Endothelial cell of hepatic sinusoid (primary cell): Measurements from ENCODE around the gene MRPL58.
"Not testable (repeated sequence)": the region's sequence is repeated elsewhere in the genome, so short reads cannot be mapped to it uniquely, and the experiment has no call there.

Source experiments
- in situ Hi-C: cut with HindIII; loops from 2 replicates; pipeline ENCODE4 v1.10.0; 2017; ENCODE audit warnings: low sequenced_read_pairs

The MRPL58 gene

DNA sequence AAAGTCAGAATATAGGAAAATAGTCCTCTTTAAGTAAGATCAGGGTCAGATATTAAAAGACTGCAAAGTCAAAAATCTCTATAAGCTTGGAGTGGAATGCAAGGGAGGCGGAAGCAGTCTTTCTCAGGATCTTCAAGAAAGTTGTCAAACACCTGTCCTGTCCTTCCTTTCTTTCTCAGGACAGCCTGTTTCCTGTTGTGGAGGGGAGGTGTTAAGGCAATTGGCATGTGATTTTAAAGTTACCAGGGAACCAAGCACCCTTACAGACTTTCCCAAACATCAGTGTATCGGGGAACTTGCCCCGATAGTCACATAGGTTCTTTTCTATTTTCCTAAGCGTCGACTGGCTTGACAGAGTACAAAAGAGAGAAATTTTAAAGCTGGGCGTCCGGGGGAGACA lies 32.2 kb downstream of the MRPL58 start:
- in situ Hi-C loops, result loop anchor here (5.0 kb wide), 1 partner anchor 93 kb away; no protein-coding TSS in a partner anchor

DNA sequence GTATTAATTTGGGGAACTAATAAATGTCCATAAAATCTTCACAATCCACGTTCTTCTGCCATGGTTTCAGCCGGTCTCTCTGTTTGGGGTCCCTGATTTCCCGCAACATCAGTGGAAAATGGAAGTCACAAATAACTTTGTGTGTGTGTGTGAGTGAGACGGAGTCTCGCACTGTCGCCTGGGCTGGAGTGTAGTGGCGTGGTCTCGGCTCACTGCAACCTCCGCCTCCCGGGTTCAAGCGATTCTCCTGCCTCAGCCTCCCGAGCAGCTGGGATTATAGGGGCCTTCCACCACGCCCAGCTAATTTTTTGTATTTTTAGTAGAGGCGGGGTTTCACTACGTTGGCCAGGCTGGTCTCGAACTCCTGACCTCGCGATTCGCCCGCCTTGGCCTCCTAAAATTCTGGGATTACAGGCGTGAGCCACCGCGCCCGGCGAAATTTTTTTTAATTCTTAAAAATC lies 33.5 kb downstream of the MRPL58 start:
- in situ Hi-C loops, result not testable (repeated sequence)

DNA sequence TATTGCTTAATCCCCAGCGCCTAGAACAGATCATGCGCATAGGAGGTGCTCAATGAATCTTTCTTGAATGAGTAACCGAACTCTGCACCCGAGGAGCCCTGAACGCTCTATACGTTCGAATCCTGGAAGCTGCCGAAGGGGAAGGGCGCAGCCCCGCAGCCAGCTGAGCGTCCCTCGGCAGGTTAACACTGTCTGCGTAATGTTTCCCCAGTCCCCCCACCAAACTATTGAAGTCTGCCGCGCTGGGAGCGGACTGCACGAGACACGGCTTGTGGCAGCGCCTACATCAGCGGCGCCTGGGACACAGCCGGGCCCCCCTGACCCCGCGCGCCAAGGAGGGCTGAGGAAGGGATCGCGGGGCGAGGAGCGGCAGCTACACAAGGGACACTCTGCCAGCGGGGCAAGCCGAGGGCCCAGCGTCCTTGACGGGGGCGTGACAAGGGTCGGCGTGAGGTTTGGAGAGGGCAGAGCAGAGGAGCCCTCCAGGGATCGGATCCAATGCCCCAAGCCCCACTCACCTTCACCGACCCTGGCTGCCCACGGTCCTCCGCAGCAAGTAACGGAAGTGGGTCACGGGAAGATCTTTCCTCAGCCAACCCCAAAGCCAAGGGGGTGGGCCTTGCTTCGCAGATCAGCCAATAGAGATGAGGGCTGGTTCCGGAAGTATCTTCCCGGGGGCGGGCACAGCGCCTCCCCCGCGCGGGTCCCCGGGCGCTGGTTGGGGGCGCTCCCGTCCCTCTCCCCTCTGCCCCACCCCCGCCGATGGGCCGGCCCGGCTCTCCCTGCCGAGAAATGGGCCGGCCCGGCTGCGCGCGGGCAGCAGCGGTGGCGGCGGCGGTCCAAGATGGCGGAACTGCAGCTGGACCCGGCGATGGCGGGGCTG lies 34.2 kb downstream of the MRPL58 start, which contains the start of the genes ATP5PD and KCTD2:
ATP5PD (minus strand) TSS at position 563 of the 883 bp plus-strand sequence. CDS start 4,319 bp downstream, outside the sequence.
KCTD2 (plus strand) TSS at position 819 of the 883 bp plus-strand sequence; CDS start at position 845, 26 bp downstream.
- in situ Hi-C loops, result no loop called here

DNA sequence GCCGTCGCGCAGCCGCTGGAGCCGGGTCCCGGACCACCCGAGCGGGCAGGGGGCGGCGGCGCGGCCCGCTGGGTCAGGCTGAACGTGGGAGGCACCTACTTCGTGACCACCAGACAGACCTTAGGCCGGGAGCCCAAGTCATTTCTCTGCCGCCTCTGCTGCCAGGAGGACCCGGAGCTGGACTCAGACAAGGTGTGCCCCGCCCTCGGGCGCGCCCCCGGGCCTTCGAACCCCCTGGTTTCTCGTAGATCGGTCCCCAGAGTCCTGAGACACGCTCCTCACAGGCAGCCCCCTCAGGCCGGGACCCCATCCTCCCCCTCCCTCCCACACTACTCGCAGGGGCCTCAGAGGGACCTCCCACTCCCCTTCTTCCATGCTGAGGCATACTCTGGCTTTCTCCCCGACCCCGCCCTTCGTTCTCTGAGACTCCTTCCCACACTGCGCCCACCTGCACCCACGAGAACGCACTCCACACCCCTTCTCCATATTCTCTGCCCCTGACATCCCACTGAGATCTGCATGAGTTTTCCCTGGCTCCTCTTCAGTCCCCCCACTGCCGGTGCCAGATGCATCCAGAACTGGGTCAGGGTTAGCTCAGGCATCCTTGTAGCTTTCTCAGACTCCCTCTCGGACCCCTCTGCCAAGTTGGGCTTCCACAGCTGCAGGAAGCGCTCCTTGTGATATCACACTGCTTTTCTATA lies 35.1 kb downstream of the MRPL58 start:
- in situ Hi-C loops, result no loop called here

DNA sequence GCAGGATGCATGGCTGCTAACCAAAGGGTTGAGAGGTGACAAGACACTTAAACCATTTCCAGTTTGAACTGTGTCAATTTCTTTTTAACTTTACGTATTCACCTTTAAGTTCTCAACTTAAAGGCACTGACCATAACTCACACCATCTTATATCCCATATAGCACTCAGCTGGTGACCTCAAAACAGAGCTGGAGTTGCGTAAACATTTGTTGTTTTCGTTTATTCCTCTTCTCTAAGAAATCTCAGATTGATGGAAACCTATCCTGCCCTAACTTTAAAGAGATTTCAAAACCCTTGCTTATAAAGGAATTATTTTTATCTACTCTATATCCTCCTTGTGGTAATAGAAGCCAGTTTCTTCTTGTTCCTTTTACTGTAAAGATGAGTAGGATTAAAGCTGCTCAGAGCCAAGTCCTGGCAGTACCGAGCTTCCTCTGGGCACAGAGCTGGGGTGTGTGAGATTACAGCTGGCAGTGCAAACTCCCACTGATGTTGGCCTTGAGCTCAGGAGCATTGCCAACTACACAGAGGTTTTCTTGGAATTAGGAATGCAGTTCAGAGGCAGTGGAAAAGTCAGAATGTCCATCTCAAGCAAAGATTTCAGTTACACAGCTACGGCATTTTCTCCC lies 35.9 kb downstream of the MRPL58 start:
- in situ Hi-C loops, result no loop called here

DNA sequence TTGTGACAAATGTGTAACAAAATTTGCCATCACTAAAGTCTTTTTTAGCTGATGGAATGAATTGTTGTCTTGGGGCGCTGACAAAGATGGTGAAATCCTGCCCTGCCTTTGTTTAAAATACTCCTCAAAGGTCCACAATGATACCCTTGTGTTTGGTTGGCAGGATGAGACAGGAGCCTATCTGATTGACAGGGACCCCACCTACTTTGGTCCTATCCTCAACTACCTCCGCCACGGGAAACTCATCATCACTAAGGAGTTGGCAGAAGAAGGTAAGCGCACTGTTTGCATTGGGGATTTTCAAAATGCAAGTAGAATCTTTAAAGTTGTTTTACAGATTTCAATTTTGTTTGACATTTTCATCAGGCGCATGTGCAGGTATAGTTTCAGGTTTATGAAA lies 36.6 kb downstream of the MRPL58 start:
- in situ Hi-C loops, result no loop called here

DNA sequence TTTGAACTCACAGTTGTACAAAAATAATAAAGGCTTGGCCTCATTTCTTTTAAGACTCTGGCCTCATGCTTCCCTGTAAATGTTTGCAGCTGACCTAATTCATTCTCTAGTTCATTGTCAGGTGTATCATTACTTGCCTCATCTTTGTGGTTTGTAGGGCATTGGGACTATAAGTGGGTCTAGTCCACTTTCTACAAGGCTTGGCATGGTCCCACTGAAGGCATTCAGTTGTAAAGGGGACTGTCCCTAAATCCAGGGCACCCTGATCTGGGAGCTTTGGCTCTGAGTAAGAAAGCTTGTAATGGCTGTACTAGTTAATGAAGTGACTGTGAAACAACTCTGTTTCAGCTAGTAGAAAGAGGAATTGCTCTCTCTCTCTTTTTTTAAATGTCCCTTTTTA lies 37.2 kb downstream of the MRPL58 start:
- in situ Hi-C loops, result loop anchor here (5.0 kb wide), 1 partner anchor 68 kb away; no protein-coding TSS in a partner anchor

DNA sequence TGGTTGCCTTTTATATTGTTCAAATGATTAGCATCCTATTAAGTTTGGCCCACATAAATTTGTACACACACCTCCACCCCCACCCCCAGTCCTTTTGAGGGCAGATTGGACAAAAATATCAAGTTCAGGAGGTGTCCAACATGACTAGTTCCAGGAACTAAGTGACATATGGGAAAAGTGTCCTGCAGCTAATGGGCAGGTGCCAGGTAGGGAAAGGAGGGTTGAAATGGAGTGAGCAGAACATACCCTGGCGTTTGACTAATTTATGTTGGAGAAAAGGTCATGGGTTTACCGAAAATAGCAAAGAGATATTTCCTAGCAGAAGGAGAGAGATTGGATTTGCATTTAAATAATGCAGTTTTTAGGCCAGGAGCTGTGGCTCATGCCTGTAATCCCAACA lies 39.5 kb downstream of the MRPL58 start:
- in situ Hi-C loops, result loop anchor here (5.0 kb wide), 1 partner anchor 65 kb away; no protein-coding TSS in a partner anchor

DNA sequence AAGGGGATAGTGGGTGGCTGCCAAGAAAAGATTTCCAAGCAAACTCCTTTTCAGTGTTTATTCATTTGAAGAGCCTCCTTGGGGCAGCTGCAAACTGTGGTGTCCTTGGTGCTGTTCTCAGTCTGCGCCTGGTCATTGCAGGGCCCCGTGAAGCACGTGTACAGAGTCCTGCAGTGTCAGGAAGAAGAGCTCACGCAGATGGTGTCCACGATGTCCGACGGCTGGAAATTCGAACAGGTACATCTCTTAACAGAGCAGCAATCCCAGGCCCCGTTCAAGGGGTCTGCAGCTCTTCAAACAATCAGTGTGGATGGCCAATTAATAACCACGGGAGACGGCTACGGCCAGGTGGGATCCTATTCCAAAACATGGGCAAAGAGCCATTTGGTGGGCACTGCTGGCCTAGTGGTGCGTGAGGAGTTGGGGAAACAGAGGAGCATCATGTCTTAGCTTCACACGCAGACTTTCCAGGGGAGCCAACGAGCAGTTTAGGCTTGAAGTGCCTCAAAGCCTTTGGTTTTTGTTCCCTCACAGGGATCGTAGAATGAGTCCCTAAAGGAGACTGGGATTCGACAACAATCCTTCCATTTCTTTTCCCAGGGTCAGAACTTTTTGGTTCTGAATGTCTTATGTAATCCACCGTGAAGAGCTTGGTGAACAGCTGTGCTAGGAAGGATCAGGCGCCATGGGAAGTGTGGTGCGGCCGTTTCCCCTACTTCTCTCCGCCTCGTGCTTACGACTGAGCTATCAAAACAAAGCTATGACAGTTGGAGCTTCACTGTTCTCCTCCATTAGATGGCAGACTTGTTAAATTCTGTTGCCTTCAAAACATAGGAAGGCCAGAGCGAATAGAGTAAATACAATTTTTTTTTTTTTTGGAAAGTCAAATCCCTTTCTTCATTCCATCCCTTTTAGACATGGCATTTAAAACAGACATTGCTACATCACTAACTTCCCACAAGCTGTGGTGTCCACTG lies 47.2 kb downstream of the MRPL58 start:
- in situ Hi-C loops, result no loop called here

DNA sequence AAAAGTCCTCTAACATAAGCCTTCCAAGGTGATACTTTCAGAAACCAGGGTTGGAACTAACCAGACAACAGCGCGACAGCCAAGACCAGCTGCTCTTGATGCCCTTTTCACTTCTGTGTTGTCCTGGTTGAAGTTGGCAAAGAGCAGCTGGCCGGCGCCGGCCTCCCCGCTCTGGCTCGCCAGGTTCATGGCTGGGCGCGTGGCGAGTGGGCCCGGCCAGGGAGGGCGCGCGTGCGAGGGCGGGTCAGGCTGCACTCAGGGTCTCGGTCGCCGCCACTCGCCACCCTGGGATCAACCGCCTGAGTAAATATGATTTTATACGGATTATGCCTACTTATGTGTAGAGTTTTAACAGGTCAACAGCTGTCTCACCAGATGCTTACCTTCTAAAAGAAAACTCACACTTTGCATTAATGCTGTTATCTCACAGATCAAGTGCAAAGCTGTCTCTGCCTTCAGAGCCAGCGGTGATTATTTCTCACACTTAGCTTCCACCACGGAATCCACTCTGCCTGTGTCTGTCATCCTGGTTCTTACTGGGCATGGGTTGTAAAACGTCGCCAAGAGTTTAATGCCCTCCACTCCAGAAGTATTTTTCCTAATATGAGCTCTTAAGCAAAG lies 48.1 kb downstream of the MRPL58 start:
- in situ Hi-C loops, result no loop called here

DNA sequence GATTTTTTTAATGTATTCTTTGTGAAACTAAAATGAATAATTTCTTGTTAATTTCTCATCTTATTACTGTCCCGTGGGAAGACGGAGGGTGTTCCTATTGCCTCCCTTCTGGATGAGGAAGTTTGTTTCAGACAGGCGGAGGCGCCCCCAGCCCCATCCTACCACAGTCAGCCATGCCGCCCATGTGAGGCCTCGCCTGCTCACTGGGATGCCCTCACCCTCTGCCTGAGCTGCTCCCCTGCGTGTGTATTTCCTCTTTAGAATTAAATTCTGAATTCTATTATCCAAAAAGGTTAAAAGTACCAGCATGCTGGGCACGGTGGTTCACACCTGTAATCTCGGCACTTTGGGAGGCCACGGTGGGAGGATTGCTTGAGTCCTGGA lies 48.6 kb downstream of the MRPL58 start:
- in situ Hi-C loops, result no loop called here

DNA sequence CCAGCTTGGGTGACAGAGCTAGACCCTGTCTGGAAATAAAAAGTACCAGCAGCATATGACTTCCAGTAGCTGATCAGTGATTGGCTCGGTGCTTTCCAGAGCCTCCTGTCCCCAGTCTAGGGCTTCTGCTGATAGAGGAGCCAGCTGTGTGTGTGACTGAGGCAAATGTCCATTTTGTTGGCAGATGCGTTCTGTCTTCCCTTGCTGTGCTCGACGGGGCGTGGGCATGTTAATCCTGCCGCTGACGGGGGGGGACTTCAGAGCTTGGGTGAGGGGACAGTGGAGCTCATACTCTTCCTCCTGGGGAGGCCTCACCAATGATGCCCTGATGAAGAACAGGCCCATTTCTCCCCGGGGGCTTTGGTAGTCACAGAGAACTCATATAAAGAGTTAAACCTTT lies 49.1 kb downstream of the MRPL58 start:
- in situ Hi-C loops, result no loop called here

DNA sequence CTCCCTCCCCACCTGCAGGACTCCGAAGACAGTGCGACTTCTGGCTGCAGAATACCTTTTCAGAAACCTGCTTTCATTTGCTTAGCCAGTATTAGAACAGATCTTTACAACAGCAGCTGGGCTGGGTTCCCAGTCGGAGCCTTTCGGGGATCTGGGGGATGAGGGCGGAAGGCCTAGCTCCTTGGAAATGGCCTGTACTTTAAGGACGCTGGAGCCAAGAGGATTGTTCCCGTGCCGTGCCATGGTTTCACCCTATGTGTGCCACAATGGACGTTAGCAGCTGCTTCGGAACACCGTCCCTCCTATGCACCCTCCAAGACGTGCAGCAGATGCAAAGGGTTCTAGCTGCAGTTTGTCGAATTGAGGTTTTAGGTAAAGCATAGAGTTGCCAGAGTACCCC lies 50.7 kb downstream of the MRPL58 start:
- in situ Hi-C loops, result no loop called here

DNA sequence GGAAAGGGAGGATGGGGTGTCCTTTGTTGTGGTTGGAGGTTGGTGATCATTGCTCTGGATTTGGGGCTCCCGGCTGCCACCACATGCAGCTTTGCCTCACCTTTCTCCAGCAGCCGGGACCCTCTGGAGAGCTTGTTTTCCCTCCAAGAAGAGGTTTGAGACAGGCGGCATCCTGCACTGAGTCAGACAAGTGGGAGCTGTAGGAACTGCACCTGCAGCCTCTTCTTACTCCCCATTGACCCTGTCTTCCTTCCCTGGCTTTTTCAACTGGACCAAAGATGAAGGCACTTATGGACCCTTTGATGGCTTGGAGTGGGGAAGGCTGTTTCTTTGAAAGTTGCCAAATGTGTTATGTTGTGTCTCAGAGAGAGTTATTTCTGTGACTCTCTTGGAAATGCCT lies 51.2 kb downstream of the MRPL58 start:
- in situ Hi-C loops, result no loop called here

DNA sequence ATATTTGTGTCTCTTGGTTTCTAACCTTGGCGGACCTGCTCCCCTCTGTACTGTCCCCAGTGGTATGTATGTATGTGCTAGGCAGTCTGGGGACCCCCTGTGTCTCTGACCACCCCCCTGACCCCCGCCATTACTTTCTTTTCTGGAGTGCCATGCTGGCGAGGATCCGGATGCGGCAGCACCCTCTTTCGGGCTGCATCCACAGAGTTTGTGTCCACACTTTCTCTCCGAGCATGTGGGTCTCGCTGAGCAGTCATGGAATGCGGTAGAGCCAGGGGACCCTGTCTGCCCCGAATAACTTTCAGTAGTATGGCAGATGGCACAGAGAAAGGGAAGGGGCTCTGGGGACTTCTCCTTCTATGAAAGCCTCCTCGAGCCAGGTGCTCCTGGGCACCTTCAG lies 51.6 kb downstream of the MRPL58 start:
- in situ Hi-C loops, result no loop called here

DNA sequence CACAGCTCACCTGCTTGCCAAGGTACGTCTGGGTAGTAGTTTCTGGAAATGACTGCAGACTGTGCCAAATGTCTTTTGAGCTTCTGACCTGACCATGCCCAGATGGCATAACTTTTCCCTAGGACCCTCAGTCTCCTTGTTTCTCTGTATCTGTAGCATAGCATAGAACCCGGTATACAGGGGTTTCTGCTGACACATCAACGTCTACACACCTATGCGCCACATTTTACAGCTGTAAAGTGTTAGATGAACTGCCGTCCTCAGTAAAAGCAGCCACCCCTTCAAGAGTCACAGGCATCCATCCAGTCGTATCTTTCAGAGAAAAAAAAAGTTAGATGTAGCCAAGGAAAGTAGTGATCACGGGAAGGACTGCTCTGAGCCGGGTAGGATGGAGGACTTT lies 52.0 kb downstream of the MRPL58 start:
- in situ Hi-C loops, result no loop called here

DNA sequence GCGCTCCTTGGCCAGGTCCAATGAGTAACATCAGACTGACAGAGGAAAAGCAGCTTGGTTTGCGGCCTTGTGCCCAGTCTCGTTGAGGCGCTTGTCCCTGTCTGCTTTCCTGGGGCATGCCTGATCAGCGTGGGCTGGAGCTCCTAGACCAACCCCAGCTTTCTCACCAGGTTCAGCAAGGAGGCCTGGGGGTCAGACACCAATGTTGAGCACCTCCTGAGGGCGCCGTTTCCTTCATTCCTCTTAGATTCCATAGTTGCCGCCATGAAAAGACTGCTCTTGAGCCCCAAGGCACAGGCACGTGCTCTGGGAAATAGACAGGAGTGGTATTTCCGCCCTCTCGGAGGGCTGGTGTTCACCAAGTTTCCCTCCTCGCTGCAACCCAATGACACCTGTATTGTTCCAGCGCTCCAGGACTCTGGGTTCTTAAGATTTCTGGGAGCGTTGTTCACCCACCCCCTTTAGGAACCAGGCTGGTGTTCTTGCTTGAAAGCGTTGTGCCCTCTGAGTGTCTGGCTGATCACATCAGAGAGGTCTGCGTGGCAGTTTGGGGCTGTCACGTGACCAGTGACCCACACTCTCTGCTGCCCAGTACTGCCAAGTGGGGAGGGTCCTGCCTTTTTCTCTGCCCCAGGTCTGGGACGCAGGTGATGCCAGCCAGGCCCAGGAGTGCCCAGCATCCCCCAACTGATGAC lies 52.5 kb downstream of the MRPL58 start:
- in situ Hi-C loops, result no loop called here

DNA sequence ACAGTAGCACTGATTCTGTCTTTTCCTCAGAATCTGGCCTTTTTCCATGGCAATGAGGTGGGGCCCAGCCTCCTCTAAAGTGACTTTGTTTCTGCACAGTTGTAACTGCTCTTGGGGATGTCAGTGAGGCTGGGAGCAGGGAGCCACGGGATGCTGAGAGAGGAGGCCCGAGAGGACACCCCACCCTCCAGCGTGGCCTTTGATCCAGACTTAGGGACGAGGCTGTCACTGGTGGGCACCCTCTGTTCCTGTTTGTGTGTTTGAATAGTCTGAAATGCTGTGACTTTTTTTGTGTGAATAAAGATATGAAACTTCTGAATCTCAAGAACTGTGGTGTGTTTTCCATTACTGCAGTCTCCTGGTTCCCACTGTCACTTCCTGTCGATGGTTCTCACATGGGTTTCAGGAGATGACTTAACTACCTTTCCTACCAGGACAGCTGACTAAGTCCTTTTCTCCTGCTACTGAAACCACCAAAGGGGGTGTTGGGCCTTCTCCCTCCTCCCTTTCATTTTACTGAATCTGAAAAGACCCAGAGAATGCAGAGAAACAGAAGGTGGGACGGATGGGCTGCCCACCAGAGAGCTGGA lies 53.2 kb downstream of the MRPL58 start:
- in situ Hi-C loops, result no loop called here

DNA sequence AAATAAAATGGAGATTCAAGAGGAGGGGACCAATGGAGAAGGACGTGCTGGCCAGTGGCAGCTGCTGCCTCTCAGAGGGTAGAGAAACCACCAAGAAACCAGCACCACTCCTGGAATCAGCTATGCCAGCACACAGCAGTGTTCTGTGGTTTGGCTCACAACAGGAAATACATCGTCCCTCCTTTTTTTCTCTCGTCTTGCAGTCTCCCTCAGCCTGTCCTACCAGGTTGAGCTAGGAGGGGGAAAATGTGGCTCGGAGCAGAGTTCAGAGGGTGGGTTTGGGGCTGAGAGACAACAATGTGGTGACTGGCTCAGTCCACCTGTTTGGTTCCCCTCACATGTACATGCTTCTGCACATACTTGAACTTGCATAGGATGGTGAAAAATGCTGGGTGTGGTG lies 55.4 kb downstream of the MRPL58 start:
- in situ Hi-C loops, result no loop called here
